Fibroblast of skin of left biceps (primary cell): ENCODE data around the gene ZNF181.
"Not testable (repeated sequence)": the region's sequence is repeated elsewhere in the genome, so short reads cannot be mapped to it uniquely, and the experiment has no call there.

Experiments used
- DNase-seq, 2 experiments: peaks; one replicate each; pipeline ENCODE4 v3.0.0-alpha.2; 2013; ENCODE audit warnings: low read depth in 2 of 2

Gene ZNF181

DNA sequence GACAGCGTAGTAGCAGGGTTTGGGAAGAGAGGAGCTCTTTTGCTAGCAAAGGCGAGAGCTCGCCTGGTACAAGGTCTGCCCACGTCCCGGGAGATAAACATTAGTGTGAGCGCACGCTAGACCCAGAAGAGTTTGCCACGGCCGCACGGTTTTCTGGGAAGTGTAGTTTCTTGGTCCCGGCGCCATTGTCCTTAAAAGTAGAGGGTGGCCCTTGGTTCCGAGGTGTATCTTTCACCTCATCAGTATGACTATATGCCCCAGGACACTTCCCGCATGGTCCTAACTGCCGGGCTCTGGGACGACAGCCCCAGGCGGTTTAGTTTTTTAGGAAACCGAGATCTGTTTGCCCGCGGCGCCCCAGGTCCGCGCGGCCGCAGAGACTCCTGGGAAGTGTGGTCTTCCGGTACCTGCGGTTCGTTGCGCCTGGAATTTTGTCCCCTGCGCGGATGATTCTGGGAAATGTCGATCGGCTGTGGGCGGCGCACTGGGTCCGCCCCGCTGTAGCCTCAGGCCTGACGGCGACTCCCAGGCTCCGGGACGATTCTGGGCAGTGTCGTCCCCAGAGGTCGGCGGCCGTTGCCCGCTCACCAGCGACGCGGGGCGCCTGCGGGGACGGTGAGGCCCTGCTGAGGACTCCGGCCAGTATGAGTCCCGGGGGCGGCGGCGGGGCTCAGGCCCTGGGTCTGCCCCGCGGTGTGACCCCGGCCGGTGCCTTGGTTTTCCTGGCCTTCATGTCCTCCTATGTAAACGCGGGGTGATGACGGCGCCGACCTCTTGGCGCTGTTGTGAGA lies at the start of gene ZNF181:
Gene ZNF181 (plus strand): TSS at position 498 of the 791 bp plus-strand sequence. CDS start 795 bp downstream, outside the sequence.
- peak; percentile 68 to 69 for DNase-seq

DNA sequence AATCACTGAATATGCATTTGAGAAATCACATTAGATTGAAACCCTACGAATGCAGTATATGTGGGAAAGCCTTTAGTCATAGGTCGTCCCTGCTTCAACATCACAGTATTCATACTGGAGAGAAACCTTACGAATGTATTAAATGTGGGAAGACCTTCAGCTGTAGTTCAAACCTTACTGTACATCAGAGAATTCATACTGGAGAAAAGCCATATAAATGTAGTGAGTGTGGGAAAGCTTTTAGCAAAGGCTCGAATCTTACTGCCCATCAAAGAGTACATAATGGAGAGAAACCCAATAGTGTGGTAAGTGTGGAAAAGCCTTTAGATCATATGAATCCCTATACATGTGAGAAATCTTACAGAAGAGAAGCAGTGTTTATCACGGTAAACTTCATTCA lies 48.8 kb upstream of the ZNF181 start:
- not testable (repeated sequence) for DNase-seq

DNA sequence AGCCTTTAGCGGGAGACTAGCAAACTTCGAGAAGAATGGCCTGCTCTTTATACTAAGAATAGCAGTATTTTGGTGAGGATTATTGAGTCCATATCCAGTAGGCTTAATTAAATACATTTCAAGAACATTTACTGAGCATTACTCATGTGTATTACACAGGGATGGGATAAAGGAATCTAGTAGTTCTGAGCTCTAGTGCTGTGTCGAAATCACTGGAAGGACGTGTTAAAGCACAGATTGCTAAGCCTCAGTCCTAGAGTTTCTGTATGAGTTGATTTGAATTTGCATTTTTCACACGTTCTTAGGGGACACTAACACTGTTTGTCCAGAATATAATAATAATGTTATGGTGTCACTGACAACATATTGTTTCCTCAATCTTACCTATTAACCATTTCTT lies 47.6 kb upstream of the ZNF181 start:
- no peak for DNase-seq

DNA sequence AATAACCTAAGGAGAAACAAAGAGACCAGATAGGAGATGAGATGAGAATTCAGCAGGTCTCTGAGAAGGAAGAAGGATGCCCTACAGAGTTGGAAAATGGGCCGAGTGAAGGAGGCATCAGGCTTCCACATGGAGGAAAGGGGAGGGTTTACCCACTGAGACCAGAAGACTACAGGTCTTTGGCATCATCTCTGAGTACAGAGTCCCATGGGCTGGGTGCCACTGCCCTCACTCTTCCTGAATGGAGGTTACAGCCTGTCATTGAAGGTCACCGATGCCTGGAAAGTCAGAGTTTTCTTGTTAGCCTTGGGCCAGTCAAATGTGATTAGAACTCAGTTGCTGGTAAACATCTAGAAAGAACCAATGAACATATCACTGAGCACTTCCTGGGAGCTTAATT lies 46.7 kb upstream of the ZNF181 start:
- no peak for DNase-seq

DNA sequence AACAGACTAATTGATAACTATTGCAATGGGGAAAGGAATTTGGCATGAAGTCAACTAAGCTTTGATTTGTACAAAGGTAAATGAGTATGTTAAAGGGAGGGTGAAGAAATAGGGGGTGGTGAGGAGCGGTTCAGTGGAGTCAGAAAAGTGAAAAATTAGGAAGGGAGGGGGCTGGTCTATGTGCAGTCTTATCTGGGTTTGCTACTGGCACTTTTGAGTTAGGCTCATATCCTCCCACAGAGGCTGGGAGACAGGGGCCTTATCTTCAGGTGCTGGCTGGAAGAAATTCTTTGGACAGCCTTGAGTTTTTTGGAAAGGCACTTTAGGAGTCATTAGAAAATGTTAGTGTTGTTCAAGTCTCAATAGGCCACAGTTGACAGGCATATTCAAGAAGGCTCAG lies 45.5 kb upstream of the ZNF181 start:
- no peak for DNase-seq

DNA sequence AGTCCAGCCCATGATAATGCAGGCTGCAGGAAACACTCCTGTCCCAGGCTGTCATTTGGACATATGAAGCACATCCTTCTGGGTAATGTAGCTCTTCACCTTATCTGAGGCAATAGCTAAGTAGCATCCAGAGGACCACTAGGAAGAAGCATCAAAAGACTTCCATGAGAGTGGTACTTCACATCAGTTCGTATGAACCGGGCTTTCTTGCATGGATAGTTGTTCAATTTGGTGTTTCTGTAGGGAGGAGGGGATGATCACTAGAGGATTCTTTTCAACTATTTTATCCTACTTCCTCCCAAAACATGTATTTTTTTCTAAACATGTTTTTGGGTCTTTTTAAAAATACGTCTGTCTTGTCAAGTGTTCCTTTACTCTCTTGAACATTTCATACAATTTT lies 43.7 kb upstream of the ZNF181 start:
- DNase-seq = no peak

DNA sequence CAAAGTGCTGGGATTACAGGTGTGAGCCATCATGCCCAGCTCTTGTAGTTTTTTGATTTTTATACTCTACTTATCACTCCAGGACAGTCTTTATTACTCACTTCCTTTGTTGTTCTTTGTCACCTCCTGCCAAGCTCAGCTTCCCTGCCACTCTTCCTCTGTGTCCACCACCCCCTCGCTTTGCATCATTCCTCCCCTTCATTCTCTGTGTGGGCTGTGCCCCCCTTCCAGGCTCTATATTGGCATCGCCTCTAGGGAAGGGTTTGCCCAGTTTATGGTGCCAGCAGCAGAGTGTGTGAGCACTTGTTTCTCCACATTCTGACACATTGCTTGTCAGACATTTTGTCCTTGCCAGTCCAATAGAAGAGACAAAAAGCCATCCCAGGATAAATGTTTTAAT lies 41.5 kb upstream of the ZNF181 start:
- DNase-seq = no peak

DNA sequence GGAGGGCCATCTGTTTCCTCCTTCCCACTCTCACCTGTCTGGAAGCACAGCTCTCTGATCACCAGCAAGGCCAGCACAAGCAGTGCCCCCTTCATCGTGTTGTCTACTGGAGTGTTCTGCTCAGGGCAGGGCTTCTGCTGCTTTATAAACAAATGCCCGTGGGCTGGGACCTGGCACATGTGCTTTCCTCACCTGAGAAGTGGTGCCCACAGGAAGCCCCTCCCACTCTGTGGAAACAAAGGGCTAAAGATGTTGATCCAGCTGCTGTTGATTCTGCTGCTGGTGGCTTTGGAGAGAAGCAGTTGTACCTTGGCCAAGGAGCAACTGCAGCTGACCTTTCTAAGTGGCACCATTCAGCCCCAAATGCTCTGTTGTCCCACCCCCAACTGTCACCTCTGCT lies 26.4 kb upstream of the ZNF181 start:
- no peak for DNase-seq

DNA sequence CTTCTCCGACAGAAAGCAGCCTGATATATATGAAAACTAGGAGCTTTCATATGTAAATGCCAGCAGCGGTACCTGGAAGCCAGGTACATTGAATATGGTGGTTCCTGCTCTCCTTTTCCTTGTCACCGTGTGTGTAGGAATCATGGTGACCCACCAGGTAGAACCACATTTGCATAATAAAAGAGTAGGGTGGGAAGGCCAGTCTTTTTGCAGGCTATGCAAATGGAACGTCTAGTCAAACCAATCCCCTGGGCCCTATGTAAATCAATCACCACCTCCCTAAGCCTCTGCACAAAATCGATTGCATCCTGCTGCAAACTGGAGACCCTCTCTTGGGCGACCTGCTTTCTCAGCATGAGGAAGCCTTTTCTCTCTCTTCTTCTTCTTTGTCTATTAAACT lies 22.2 kb upstream of the ZNF181 start:
- DNase-seq = no peak

DNA sequence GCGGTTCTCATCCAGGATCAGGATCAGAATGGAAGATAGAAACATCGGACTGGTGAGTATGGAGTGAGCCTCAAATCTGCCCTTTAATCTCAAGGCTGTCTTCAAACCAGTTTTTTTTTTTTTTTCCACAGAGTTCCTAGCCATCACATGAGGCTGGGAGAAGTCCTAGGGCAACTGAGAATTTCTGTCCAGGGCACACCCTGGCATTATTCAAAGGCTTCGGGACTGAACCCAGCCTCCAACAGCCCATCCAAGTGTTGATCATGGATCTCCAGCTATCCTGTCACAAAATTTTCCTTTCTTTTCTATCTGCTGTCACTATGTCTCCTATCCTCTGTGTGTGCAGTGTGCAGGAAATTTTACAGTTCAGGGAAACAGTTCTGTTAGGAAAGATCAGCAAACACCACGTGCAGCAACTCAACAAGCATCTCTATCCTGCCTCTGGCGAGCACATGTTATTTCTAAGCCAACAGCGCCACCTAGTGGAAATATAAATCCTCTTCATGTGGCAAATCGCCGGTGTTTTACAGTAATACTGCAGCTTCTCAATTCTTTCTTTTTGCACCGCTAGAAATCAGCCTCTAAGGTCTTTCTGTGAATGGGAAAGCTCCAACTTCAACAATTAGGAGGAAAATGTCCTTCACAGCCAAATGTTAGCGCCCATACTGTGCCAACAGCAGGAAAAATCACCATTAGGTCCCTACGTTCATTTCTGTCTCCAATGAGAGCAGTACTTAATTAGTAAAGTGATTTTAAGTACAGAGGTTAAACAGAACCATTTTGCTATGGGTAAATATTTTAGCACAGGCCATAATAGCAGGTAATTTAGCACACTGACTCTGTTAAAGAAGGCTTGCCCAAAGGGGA lies 21.4 kb upstream of the ZNF181 start:
- peak; percentile 15 to 28 for DNase-seq

DNA sequence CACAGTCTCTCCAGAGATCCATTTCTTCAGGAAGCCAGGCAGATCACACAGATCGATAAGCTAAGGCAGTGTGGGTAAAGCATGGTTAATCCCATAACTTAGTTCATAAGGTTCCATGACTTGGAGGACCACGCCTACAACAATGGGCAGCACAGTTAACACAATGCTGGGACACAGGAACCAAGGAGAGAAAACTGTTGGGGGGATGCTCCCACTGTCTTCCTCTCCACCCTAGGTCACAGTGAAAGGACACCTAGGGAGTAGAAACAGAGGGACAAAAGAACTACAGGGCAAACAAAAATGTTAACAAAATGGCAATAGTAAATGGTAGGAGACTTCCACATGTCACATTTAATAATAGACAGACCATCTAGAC lies 20.8 kb upstream of the ZNF181 start:
- no peak for DNase-seq

DNA sequence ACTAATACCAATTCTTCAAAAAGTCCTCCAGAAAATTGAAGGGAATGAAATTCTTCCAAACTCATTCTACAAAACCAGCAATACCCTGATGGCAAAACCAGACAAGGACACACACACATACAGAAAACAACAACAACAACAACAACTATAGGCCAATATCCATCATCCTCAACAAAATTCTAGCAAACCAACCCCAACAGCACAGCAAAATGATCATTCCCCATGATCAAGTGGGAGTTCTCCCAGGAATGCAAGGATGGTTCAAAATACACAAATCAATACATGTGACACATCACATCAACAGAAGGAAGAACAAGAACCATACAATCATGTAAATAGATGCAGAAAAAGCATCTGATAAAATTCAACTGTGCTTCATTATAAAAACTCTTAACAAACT lies 18.7 kb upstream of the ZNF181 start:
- no peak for DNase-seq

DNA sequence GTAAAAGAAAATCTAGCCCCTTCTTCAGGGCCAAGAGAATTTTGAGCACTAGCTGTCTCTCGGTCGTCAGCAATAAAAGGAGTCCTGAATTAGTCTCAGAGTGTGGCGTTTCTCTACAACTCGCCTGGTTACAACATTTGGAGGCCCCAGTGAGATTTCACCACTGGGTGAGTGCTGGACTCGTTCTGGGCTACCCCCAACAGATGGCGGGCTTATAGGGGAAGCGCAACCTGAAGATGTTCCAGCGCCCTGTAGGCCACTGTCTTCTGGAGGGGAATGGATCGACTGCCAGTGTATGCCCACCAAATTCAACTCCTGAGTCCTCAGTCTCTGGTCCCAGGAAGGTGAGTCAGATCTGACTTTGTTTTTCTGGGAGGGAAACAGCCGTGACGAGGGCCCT lies 11.7 kb upstream of the ZNF181 start:
- DNase-seq = no peak

DNA sequence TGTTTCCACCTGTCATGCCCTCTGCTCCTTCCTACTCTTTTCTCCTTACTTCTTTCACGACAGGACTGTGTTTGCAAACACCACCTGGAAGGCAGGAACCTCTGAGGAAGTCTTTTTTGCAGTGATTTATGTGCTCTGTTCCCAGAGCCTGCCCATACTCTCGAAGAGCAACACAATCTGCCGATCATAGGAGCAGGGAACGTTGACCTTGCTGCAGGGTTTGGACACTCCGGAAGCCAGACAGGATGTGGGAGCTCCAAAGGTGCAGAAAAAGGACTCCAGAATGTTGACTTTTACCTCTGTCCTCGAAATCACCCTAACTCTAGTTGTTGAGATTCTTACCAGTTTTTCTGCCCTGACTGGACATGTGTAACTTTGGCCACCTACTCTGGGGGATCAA lies 8.6 kb upstream of the ZNF181 start:
- DNase-seq = no peak

DNA sequence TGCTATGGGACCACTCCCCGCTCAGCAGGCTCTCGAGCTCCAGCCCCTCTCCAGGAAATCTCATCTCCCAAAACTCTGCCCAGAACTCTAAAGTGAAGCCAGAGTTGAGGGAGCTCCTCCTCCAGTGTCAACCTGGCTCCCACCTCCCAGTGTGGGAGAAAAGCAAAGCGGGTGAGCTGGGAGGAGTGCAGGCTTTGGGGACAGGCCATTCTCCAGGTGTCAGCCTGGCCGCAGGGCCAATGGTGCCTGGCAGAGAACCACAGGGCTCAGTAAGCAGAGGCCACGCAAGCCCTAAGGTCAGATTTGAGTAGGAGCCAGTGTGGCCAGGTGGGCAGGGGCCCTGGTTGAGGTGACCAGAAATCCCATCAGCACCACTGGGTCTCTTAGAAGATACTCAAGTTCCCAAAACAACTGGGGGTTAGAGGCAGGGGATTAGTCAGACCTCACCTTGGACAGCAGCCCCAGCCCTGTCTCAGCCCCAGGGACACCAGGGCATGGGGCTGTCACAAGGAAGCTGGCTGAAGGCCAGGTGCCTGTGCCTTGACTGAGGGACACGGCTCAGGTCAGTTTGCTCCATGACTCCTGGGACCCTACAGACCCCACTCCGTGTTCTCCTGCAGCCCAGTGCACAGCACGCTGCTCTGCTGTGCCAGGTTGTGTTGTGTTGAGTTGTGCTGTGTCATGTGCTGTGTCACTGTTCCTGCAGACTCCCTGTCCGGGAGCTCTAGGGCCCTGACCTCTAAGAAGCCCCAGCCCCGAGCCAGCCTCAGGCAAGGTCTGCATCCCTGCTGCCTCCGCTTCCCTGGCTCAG lies 2.8 kb upstream of the ZNF181 start:
- DNase-seq = no peak

DNA sequence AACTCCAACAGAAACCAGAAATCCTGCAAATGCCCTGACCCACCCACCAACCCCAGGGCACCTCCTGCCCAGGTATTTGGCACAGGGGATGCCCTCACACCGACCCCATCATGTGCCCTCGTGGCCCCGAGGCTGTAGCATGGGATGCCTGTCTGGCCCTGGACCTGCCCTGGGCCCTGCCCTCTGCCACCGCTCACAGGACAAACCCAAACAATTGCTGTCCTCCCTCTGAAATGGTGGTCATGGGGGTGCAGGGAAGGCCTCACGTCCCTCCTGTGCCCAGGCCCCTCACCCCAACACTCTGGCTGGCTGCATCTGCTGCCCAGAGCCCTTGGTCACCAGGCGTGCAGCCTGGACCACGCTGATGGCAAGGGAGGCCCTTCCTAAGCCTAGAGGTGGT lies 2.1 kb upstream of the ZNF181 start:
- DNase-seq = no peak

DNA sequence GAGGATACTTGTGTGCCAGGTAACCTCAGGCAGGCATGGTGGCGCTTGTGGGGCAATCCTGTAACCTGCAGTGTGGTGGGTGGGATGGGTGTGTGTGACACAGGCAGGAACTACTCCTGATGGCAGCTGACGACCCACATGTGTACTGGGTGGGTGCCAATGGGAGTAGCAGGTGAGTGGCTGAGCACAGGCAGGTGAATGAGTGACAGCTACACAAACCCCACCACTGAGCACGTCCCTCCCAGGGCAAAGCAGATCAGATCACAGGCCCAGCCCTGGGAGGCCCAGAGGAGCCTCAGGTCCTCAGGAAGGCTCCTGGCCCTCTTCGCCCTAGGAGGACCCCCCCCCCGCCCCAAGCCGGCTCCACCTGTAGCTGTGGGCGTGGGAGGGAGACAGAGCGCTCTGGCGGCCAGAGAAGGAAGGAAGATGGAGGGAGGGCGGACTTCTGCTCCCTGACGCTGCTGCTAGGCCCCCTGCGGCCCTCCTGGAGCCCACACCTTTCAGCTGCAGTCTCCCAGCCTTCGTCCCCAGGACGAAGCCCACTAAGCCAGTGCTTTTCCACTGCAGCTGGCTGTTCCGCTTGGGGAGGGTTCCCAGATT lies 1.3 kb upstream of the ZNF181 start:
- no peak for DNase-seq

DNA sequence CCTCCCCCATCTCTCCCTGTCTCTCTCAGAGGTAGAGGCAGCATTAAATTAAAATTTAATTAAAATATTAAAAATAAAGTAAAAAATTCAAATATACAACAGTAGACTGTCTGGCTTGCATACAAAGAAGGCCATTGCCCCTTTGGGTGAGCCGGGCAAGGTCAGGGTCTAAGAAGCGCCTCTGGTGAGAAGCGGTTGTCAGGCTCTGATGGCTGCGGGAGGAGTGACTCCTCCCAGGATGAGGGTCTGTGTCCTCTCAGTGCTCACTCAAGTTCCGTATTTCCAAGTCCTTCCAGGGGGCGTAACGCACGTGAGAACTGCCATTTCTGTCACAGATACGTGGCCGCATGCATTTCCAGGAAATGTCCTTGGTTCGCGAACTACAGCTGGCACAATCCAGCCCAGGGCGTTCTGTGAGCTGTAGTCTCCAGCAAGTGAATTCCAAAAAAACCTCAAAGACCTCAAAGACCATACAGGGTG lies 737 bp upstream of the ZNF181 start:
- DNase-seq = no peak

DNA sequence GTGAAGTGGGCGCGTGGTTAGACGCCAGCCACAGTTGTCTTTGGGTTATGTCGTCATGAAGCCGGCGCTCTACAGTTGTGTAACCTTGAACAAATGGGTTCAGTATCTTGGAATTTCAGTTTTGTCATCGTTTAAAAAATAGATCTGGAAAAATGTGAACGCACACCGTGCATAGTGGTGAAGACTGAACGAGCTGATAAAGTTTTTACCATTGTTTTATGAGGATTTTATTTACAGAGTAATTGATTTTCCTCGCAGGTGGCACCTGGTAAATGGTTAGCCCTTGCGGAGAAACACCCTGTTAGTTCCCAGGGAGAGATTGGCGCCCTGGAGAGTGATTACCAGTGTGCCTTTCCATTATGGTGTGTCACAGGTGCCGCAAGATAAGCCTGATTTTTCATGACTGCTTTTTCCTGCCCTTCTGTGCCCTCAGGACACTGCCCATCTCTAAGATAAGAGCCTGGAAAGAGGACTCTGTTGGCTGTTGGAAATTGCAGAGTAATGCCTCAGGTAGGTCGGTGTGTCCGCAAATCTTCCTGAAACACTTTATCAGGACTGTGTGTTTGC lies 577 bp downstream of the ZNF181 start:
- peak; percentile 41 to 44 for DNase-seq

DNA sequence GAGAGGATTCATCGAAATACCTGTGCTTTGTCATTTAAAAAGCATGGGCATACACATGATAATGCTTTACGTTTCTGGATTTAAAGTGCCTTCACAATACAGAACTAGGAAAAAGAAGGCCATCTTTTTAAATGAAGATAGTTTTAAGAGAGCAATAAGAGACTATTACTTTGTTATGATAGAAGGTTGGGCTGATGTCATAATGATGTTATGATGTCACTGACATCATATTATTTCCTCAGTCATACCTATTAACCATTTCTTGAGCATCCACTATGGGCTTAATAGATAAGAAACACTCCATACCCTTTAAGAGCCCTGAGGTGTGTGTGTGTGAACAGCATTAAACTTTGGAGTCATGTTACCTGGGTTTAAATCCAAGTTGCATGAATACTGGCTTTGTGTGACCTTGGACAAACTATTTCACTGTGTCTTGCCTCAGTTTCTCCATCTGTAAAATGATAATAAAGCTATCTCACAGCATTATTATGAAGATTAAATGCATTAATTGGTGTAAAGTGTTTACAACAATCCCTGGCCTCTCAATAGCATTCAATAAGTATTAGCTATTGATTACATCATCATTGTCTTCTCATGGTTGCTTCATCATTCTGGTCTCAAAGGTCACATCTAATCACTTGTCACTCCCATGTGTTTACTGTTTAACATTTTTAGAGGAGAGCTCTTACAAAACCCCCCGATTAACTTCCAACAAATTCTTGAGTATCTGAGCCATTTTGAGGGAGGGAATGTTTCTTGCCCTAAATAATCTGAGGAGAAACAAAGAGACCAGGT lies 11.1 kb downstream of the ZNF181 start:
- no peak for DNase-seq

DNA sequence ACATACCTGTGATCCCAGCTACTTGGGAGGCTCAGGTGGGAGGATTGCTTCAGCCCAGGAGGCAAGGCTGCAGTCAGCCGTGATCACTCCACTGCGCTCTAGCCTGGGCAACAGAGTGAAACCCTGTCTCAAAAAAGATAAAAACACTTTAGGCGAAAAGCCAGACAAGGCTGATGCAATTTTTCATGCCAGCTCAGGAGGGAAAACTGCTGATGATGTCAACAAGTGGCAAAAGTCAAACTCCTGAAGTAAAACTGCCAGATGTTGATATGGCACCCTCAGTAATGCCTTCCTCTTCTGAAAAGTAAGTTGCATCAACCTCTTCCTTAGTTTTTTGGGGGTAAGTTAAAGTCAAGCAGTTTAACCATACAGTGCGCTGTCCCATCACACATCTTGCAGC lies 23.4 kb downstream of the ZNF181 start:
- DNase-seq = no peak
